HepG2 (cell line): ENCODE measurements around the gene ATP13A3. TPM values are rescaled to one million over a fixed set of nuclear protein-coding genes. Genes with fewer than 3 reads are reported as not detected.

Experiments
- AGO2 ChIP-seq: fragments of 200-400 bp; formaldehyde crosslinking; optimal IDR thresholded peaks from 2 replicates; pipeline ENCODE3; 2017; ENCODE audit warnings: mild to moderate bottlenecking, low read depth, low read length, moderate library complexity
- CBX5 ChIP-seq: sonication (generic); formaldehyde crosslinking; IDR thresholded peaks from 2 replicates; pipeline ENCODE4 v1.4.0; 2020; ENCODE audit warnings: missing genetic modification reagents, borderline replicate concordance
- HNRNPL ChIP-seq: fragments of 200-400 bp; formaldehyde crosslinking; IDR thresholded peaks from 2 replicates; pipeline ENCODE4 v1.6.1; 2017; ENCODE audit warnings: mild to moderate bottlenecking, low read depth, low read length
- KMT2B ChIP-seq: IDR thresholded peaks from 2 replicates; pipeline ENCODE4 v1.6.1; 2016; ENCODE audit warnings: missing genetic modification reagents, missing compliant biosample characterization
- MXI1 ChIP-seq: IDR thresholded peaks from 3 replicates; pipeline ENCODE4 v1.6.1; 2012; ENCODE audit warnings: low read depth, low read length, inconsistent platforms, borderline replicate concordance
- MZF1 ChIP-seq: sonication (generic); formaldehyde crosslinking; IDR thresholded peaks from 2 replicates; pipeline ENCODE4 v1.8.1; 2023; ENCODE audit warnings: mild to moderate bottlenecking, missing genetic modification reagents, borderline replicate concordance
- SRSF4 ChIP-seq: fragments of 200-400 bp; formaldehyde crosslinking; IDR thresholded peaks from one replicate; pipeline ENCODE4 v1.6.1; 2018; ENCODE audit warnings: mild to moderate bottlenecking, low read depth, low read length, moderate library complexity; ENCODE audit not compliant: poor library complexity, severe bottlenecking
- ZNF296 ChIP-seq: sonication (generic); formaldehyde crosslinking; conservative IDR thresholded peaks from 2 replicates; pipeline ENCODE4 v1.5.0; 2020; ENCODE audit warnings: mild to moderate bottlenecking, missing genetic modification reagents
- ZNF34 ChIP-seq: sonication (generic); formaldehyde crosslinking; IDR thresholded peaks from 2 replicates; pipeline ENCODE4 v1.4.0; 2020; ENCODE audit warnings: mild to moderate bottlenecking, missing genetic modification reagents, borderline replicate concordance
- ZNF557 ChIP-seq: sonication (generic); formaldehyde crosslinking; IDR thresholded peaks from 2 replicates; pipeline ENCODE4 v1.4.0; 2020; ENCODE audit warnings: missing genetic modification reagents
- ZNF569 ChIP-seq: sonication (generic); formaldehyde crosslinking; IDR thresholded peaks from 2 replicates; pipeline ENCODE4 v1.5.0; 2020; ENCODE audit warnings: mild to moderate bottlenecking, missing genetic modification reagents, moderate library complexity, borderline replicate concordance
- ZNF629 ChIP-seq: sonication (generic); formaldehyde crosslinking; conservative IDR thresholded peaks from 2 replicates; pipeline ENCODE4 v1.5.0; 2020; ENCODE audit warnings: missing genetic modification reagents
- polyA plus RNA-seq, 8 experiments: library from polyadenylated mRNA; depleted of rRNA in 3 of 8; stranded (reverse) in 7 of 8; unstranded in 1 of 8; fragments of >200 nt; fragmentation: Illumina TruSeq in 4 of 8; extraction: Trizol in 4 of 8; gene quantifications; 2 replicates each; pipeline versions ENCODE4 v1.2.1 to v1.2.3, GENCODE V29; 2011 to 2016; ENCODE audit warnings: low read depth in 4 of 8, missing spikeins in 1 of 8, mixed read lengths in 1 of 8; ENCODE audit not compliant: insufficient read depth in 1 of 8
- total RNA-seq, 5 experiments: library from RNA; depleted of rRNA; stranded (reverse); fragments of >200 nt; fragmentation: Illumina TruSeq; extraction: Trizol; gene quantifications; 2 replicates each; pipeline ENCODE4 v1.2.3, GENCODE V29; 2016; ENCODE audit warnings: low read depth in 1 of 5
- TF ChIP-seq, protein P1 (sequence below): sonication (generic); formaldehyde crosslinking; IDR thresholded peaks from 2 replicates; pipeline ENCODE4 v1.4.0; 2020; ENCODE audit warnings: missing genetic modification reagents
- TF ChIP-seq, protein P2 (sequence below): sonication (generic); formaldehyde crosslinking; IDR thresholded peaks from 2 replicates; pipeline ENCODE4 v1.4.0; 2020; ENCODE audit warnings: missing genetic modification reagents; ENCODE audit errors: not compliant biosample characterization
- TF ChIP-seq, protein P3 (sequence below), 2 experiments: sonication (generic) in 1 of 2; formaldehyde crosslinking in 1 of 2; IDR thresholded peaks; 2 replicates each; pipeline versions ENCODE4 v1.4.0 to v1.6.1; 2016 to 2020; ENCODE audit warnings: borderline replicate concordance in 1 of 2, low read depth in 1 of 2, mild to moderate bottlenecking in 1 of 2, missing genetic modification reagents in 1 of 2
- TF ChIP-seq, protein P4 (sequence below): sonication (generic); formaldehyde crosslinking; IDR thresholded peaks from 2 replicates; pipeline ENCODE4 v1.4.0; 2020; ENCODE audit warnings: low read depth, mild to moderate bottlenecking, missing genetic modification reagents
- TF ChIP-seq, protein P5 (sequence below): sonication (generic); formaldehyde crosslinking; IDR thresholded peaks from 2 replicates; pipeline ENCODE4 v1.4.0; 2020; ENCODE audit warnings: mild to moderate bottlenecking, missing genetic modification reagents, borderline replicate concordance
- TF ChIP-seq, protein P6 (sequence below): IDR thresholded peaks from 2 replicates; pipeline ENCODE4 v1.6.1; 2016

ATP13A3 gene
- total and polyA plus RNA-seq, 2 of the 13 experiments (the other 11 are each of a cell fraction or from before 2014, with no cell fraction given): 44.9 to 80.8 TPM

DNA sequence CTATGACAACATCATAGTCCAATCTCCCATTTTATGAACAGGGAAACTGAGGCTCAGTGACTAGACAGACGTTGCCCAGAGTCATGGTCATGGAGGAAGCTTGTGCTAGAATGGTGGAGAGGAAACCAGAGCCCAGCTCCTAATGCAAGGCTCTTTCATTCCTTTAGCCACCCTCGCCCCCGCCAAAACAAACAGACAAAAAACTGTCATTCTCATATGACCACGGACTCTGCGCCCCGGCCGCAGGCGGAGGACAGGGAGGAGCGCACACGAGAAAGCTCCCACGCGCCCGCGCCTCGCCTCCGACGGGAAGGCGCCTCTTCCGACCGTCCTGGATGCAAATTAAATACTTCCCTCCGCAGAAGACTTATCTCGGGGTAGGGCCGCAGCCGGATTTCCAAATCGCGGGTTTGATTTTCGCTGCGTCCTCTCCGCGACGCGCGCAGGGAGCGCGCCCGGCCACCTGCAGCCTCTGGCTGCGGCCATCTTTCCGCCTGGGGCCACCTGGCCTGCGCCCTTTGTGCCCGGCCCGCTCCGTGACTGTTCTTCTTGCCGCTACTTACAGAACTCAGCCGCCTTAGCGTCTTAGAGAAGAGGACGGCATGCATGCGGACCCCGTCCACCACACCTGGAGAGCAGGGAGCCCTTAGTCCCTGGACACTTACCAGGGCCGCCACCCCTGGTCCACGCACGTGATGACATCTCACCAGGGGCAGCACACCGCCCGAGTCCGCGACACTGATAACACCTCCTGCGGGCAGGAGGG lies 670 bp upstream of the ATP13A3 start (continued):
- TF ChIP-seq ZNF557 (no peak), HNRNPL (no peak), MXI1 (no peak), AGO2 (peak; percentile 22), ZNF569 (CRISPR knock-in tag) (no peak), ZNF34 (CRISPR knock-in tag) (0 out of 2 replicates have a peak, but pooled peaks have one; percentile 62), CBX5 (peak; percentile 15; the same call in 1 of the 2 replicates), KMT2B (CRISPR knock-in tag) (no peak), MZF1 (no peak), ZNF629 (CRISPR knock-in tag) (peak; percentile 21; the same call in 1 of the 2 replicates), SRSF4 (no peak), ZNF296 (CRISPR knock-in tag) (no peak)
- TF ChIP-seq, protein P1, sequence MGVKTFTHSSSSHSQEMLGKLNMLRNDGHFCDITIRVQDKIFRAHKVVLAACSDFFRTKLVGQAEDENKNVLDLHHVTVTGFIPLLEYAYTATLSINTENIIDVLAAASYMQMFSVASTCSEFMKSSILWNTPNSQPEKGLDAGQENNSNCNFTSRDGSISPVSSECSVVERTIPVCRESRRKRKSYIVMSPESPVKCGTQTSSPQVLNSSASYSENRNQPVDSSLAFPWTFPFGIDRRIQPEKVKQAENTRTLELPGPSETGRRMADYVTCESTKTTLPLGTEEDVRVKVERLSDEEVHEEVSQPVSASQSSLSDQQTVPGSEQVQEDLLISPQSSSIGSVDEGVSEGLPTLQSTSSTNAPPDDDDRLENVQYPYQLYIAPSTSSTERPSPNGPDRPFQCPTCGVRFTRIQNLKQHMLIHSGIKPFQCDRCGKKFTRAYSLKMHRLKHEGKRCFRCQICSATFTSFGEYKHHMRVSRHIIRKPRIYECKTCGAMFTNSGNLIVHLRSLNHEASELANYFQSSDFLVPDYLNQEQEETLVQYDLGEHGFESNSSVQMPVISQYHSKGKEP (CRISPR knock-in tag): no peak
- TF ChIP-seq, protein P2, sequence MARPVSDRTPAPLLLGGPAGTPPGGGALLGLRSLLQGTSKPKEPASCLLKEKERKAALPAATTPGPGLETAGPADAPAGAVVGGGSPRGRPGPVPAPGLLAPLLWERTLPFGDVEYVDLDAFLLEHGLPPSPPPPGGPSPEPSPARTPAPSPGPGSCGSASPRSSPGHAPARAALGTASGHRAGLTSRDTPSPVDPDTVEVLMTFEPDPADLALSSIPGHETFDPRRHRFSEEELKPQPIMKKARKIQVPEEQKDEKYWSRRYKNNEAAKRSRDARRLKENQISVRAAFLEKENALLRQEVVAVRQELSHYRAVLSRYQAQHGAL (CRISPR knock-in tag): no peak
- TF ChIP-seq, protein P3, sequence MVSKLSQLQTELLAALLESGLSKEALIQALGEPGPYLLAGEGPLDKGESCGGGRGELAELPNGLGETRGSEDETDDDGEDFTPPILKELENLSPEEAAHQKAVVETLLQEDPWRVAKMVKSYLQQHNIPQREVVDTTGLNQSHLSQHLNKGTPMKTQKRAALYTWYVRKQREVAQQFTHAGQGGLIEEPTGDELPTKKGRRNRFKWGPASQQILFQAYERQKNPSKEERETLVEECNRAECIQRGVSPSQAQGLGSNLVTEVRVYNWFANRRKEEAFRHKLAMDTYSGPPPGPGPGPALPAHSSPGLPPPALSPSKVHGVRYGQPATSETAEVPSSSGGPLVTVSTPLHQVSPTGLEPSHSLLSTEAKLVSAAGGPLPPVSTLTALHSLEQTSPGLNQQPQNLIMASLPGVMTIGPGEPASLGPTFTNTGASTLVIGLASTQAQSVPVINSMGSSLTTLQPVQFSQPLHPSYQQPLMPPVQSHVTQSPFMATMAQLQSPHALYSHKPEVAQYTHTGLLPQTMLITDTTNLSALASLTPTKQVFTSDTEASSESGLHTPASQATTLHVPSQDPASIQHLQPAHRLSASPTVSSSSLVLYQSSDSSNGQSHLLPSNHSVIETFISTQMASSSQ (IDR thresholded peaks at IDR 0.05; ENCODE audit: low read depth): no peak
- TF ChIP-seq, protein P3 (CRISPR knock-in tag; IDR thresholded peaks at IDR 0.05; ENCODE audit: borderline replicate concordance): no peak
- TF ChIP-seq, protein P4, sequence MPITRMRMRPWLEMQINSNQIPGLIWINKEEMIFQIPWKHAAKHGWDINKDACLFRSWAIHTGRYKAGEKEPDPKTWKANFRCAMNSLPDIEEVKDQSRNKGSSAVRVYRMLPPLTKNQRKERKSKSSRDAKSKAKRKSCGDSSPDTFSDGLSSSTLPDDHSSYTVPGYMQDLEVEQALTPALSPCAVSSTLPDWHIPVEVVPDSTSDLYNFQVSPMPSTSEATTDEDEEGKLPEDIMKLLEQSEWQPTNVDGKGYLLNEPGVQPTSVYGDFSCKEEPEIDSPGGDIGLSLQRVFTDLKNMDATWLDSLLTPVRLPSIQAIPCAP (CRISPR knock-in tag): no peak
- TF ChIP-seq, protein P5, sequence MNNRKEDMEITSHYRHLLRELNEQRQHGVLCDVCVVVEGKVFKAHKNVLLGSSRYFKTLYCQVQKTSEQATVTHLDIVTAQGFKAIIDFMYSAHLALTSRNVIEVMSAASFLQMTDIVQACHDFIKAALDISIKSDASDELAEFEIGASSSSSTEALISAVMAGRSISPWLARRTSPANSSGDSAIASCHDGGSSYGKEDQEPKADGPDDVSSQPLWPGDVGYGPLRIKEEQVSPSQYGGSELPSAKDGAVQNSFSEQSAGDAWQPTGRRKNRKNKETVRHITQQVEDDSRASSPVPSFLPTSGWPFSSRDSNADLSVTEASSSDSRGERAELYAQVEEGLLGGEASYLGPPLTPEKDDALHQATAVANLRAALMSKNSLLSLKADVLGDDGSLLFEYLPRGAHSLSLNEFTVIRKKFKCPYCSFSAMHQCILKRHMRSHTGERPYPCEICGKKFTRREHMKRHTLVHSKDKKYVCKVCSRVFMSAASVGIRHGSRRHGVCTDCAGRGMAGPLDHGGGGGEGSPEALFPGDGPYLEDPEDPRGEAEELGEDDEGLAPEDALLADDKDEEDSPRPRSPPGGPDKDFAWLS (CRISPR knock-in tag): no peak
- TF ChIP-seq, protein P6, sequence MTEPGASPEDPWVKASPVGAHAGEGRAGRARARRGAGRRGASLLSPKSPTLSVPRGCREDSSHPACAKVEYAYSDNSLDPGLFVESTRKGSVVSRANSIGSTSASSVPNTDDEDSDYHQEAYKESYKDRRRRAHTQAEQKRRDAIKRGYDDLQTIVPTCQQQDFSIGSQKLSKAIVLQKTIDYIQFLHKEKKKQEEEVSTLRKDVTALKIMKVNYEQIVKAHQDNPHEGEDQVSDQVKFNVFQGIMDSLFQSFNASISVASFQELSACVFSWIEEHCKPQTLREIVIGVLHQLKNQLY (CRISPR knock-in tag): no peak
